Lung (tissue), 12 donors: ENCODE measurements around the gene CASK. TPM values are rescaled to one million over a fixed set of nuclear protein-coding genes. Genes with fewer than 3 reads are reported as not detected.

Experiments
- ATAC-seq: fragments of 200-7000 bp; cut with Tn5 transposase; one replicate; pipeline ENCODE4 v1.9.1; 2020; ENCODE audit warnings: moderate number of reproducible peaks; ENCODE audit not compliant: insufficient read depth, low FRiP score
- DNase-seq, 3 donors: peaks; one replicate each; pipeline ENCODE4 v3.0.0-alpha.2; 2013 to 2017
- H3K27ac ChIP-seq, 2 donors: one replicate each; pipeline ENCODE4 v1.5.1; 2013; ENCODE audit warnings: mild to moderate bottlenecking in 2 of 2, moderate library complexity in 2 of 2, control low read depth in 1 of 2, inconsistent platforms in 1 of 2, low read depth in 1 of 2, low read length in 1 of 2
- H3K27me3 ChIP-seq, 3 donors: one replicate each; pipeline ENCODE4 v1.5.1; 2013; ENCODE audit warnings: low read length in 2 of 3; ENCODE audit not compliant: control insufficient read depth in 3 of 3, insufficient read depth in 3 of 3
- H3K36me3 ChIP-seq, 4 donors: one replicate each; pipeline ENCODE4 v1.5.1; 2013; ENCODE audit warnings: low read length in 4 of 4, mild to moderate bottlenecking in 1 of 4, moderate library complexity in 1 of 4; ENCODE audit not compliant: control insufficient read depth in 4 of 4, insufficient read depth in 4 of 4
- H3K4me1 ChIP-seq, 5 donors: one replicate each; pipeline ENCODE4 v1.5.1; 2013; ENCODE audit warnings: low read length in 5 of 5, mild to moderate bottlenecking in 2 of 5, moderate library complexity in 1 of 5; ENCODE audit not compliant: control insufficient read depth in 5 of 5, insufficient read depth in 5 of 5
- H3K4me3 ChIP-seq: one replicate; pipeline ENCODE4 v1.5.1; 2013; ENCODE audit warnings: mild to moderate bottlenecking, control low read depth, moderate library complexity
- H3K9ac ChIP-seq, 2 donors: one replicate each; pipeline ENCODE4 v1.5.1; 2013; ENCODE audit warnings: low read length in 2 of 2, control low read depth in 1 of 2; ENCODE audit not compliant: insufficient read depth in 1 of 2
- H3K9me3 ChIP-seq, 4 donors: one replicate each; pipeline ENCODE4 v1.5.1; 2013; ENCODE audit warnings: low read length in 3 of 4, mild to moderate bottlenecking in 1 of 4, moderate library complexity in 1 of 4; ENCODE audit not compliant: control insufficient read depth in 4 of 4, insufficient read depth in 3 of 4
- WGBS, 2 donors: extraction: QIAGEN DNeasy Blood & Tissue Kit; methylation state at CpG; one replicate each; pipeline ENCODE4 v1.1.7; 2013; 5-methylcytosine and 5-hydroxymethylcytosine counted together
- polyA plus RNA-seq, 2 donors: library from polyadenylated mRNA; stranded (reverse); fragments of 200-250 nt; gene quantifications; one replicate each; pipeline ENCODE4 v1.2.1, GENCODE V29; 2013
- total RNA-seq, 2 donors: library from RNA; depleted of rRNA in 1 of 2; stranded (reverse); fragments of >200 nt in 1 of 2; gene quantifications; one replicate each; pipeline ENCODE4 v1.2.1, GENCODE V29; 2014 to 2021
- TF ChIP-seq, protein P1 (sequence below): IDR thresholded peaks from 2 replicates; pipeline ENCODE4 v1.5.1; 2012; ENCODE audit warnings: mild to moderate bottlenecking; ENCODE audit errors: control extremely low read depth, extremely low read depth
- donor health status: control.
- donor health status: control.
- donor health status: Bipolar disorder and iron deficiency.
- donor health status: healthy.
- donor health status: DM: yes; HTN: yes; CAD: no.

CASK gene
- total and polyA plus RNA-seq, 4 donors, result 8.2 to 68.1 (median 30.6) TPM

- Histone ChIP-seq H3K9ac (no peak overlapping the region), H3K9me3 (no peaks in the 10 kb centered on the region), H3K4me3 (no peak overlapping the region), H3K4me1 (no peaks in the 10 kb centered on the region), H3K27ac (no peak overlapping the region), H3K27me3 (peaks cover 2 to 22% (median 20%) of the 10 kb centered on the region in 3 donors), H3K36me3 (peaks cover 0 to 5% (median 1%) of the 10 kb centered on the region in 4 donors)
- ATAC-seq (no peak), DNase-seq (no peak)
- TF ChIP-seq, protein P1, sequence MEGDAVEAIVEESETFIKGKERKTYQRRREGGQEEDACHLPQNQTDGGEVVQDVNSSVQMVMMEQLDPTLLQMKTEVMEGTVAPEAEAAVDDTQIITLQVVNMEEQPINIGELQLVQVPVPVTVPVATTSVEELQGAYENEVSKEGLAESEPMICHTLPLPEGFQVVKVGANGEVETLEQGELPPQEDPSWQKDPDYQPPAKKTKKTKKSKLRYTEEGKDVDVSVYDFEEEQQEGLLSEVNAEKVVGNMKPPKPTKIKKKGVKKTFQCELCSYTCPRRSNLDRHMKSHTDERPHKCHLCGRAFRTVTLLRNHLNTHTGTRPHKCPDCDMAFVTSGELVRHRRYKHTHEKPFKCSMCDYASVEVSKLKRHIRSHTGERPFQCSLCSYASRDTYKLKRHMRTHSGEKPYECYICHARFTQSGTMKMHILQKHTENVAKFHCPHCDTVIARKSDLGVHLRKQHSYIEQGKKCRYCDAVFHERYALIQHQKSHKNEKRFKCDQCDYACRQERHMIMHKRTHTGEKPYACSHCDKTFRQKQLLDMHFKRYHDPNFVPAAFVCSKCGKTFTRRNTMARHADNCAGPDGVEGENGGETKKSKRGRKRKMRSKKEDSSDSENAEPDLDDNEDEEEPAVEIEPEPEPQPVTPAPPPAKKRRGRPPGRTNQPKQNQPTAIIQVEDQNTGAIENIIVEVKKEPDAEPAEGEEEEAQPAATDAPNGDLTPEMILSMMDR, result no peak
- 89 to 100% methylated on average over 4 of the region's 4 CpGs for WGBS, 2 donors
Measured at GRCh38 chrX:41543668-41544067, 379.7 kb downstream of the CASK start.

GRCh38 chrX:41543025-41543424 is 380.3 kb downstream of the CASK start:
- ATAC-seq, result no peak
- TF ChIP-seq, protein P1, result no peak
- Histone ChIP-seq H3K4me3 (no peak overlapping the region), H3K36me3 (peaks cover 0 to 5% (median 1%) of the 10 kb centered on the region in 4 donors), H3K27ac (no peak overlapping the region), H3K27me3 (peaks cover 2 to 21% (median 21%) of the 10 kb centered on the region in 3 donors), H3K4me1 (no peaks in the 10 kb centered on the region), H3K9me3 (no peaks in the 10 kb centered on the region), H3K9ac (no peak overlapping the region)
- DNase-seq, result no peak
- WGBS, 2 donors, result 84 to 92% methylated on average over 1 of the region's 1 CpG

DNA sequence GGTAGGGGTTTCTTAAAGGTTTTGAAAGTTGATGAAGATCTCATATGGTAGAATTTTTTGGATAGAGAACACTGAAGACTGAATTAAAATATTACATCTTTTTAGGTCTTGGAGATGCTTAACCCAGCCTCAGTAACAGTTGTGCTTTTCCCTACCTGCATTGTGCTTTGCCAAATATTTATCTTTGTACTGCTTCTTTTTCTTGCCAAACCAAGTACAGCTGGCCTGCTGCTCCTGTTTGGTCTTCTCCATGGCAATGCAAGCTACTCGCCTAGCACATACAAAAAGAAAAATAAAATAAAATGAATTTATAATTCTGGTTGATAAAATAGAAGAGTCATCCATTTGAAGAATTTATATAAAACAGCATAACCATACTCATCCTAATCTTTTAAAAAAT is 380.8 kb downstream of the CASK start:
- Histone ChIP-seq H3K27me3 (peaks cover 2 to 21% (median 21%) of the 10 kb centered on the region in 3 donors), H3K9me3 (no peaks in the 10 kb centered on the region), H3K27ac (no peak overlapping the region), H3K9ac (no peak overlapping the region), H3K4me1 (no peaks in the 10 kb centered on the region), H3K36me3 (peaks cover 0 to 5% (median 1%) of the 10 kb centered on the region in 4 donors), H3K4me3 (no peak overlapping the region)
- no peak for ATAC-seq
- 73 to 100% methylated on average over 1 of the region's 1 CpG for WGBS, 2 donors
- no peak for DNase-seq
- TF ChIP-seq, protein P1, result no peak

GRCh38 chrX:41542135-41542534 is 381.2 kb downstream of the CASK start:
- Histone ChIP-seq H3K36me3 (peaks cover 0 to 5% (median 1%) of the 10 kb centered on the region in 4 donors), H3K27me3 (peaks cover 2 to 21% (median 21%) of the 10 kb centered on the region in 3 donors), H3K27ac (no peak overlapping the region), H3K4me3 (no peak overlapping the region), H3K9me3 (no peaks in the 10 kb centered on the region), H3K9ac (no peak overlapping the region), H3K4me1 (no peaks in the 10 kb centered on the region)
- TF ChIP-seq, protein P1, result no peak
- WGBS, 2 donors, result 60 to 93% methylated on average over 4 of the region's 4 CpGs
- no peak for ATAC-seq
- no peak for DNase-seq
